H9 (cell line): ENCODE data around the gene HLA-DOB. TPM values are rescaled to one million over a fixed set of nuclear protein-coding genes. Genes with fewer than 3 reads are reported as not detected.

Experiments
- DNase-seq: peaks from one replicate; pipeline ENCODE4 v3.0.0-alpha.2; 2017
- H2AFZ ChIP-seq: one replicate; pipeline ENCODE4 v1.6.1; 2013; ENCODE audit warnings: mild to moderate bottlenecking, low read length, control low read depth, moderate library complexity
- H2AK5ac ChIP-seq: 2 replicates; pipeline ENCODE4 v1.6.1; 2013; ENCODE audit warnings: low read length, control low read depth, mixed read lengths; ENCODE audit not compliant: insufficient read length
- H2BK120ac ChIP-seq: one replicate; pipeline ENCODE4 v1.6.1; 2013; ENCODE audit warnings: low read depth, mild to moderate bottlenecking, low read length, control low read depth, inconsistent platforms; ENCODE audit not compliant: poor library complexity, severe bottlenecking
- H2BK12ac ChIP-seq: 2 replicates; pipeline ENCODE4 v1.6.1; 2013; ENCODE audit warnings: low read length, control low read depth, mixed read lengths, low read depth; ENCODE audit not compliant: insufficient read length
- H2BK15ac ChIP-seq: 2 replicates; pipeline ENCODE4 v1.6.1; 2013; ENCODE audit warnings: low read depth, low read length, control low read depth
- H2BK20ac ChIP-seq: one replicate; pipeline ENCODE4 v1.6.1; 2013; ENCODE audit warnings: low read depth, mild to moderate bottlenecking, low read length, control low read depth, inconsistent platforms; ENCODE audit not compliant: poor library complexity, severe bottlenecking
- H2BK5ac ChIP-seq: 2 replicates; pipeline ENCODE4 v1.6.1; 2013; ENCODE audit warnings: low read length, control low read depth, mixed read lengths; ENCODE audit not compliant: insufficient read length
- H3K14ac ChIP-seq: 2 replicates; pipeline ENCODE4 v1.6.1; 2013; ENCODE audit warnings: low read length, control low read depth; ENCODE audit not compliant: insufficient read depth
- H3K18ac ChIP-seq: 2 replicates; pipeline ENCODE4 v1.6.1; 2013; ENCODE audit warnings: low read depth, mild to moderate bottlenecking, mixed read lengths, low read length, control low read depth; ENCODE audit not compliant: insufficient read length
- H3K23ac ChIP-seq: 2 replicates; pipeline ENCODE4 v1.6.1; 2013; ENCODE audit warnings: low read length, control low read depth, mixed read lengths, low read depth; ENCODE audit not compliant: insufficient read length
- H3K23me2 ChIP-seq: 2 replicates; pipeline ENCODE4 v1.6.1; 2013; ENCODE audit warnings: low read depth, mild to moderate bottlenecking, mixed read lengths, low read length, control low read depth; ENCODE audit not compliant: insufficient read length, poor library complexity, severe bottlenecking
- H3K27ac ChIP-seq: 2 replicates; pipeline ENCODE4 v1.5.1; 2013; ENCODE audit warnings: low read length, control low read depth, mixed read lengths, low read depth; ENCODE audit not compliant: insufficient read length
- H3K27me3 ChIP-seq: 2 replicates; pipeline ENCODE4 v1.6.1; 2013; ENCODE audit warnings: low read length, control low read depth, inconsistent platforms; ENCODE audit not compliant: insufficient read depth
- H3K4ac ChIP-seq: 2 replicates; pipeline ENCODE4 v1.6.1; 2013; ENCODE audit warnings: low read depth, mild to moderate bottlenecking, control low read depth, inconsistent platforms, low read length, moderate library complexity
- H3K4me1 ChIP-seq: 2 replicates; pipeline ENCODE4 v1.6.1; 2013; ENCODE audit warnings: low read length, control low read depth, inconsistent platforms; ENCODE audit not compliant: insufficient read depth
- H3K4me2 ChIP-seq: 2 replicates; pipeline ENCODE4 v1.6.1; 2013; ENCODE audit warnings: low read length, control low read depth, mixed read lengths; ENCODE audit not compliant: insufficient read length, insufficient read depth
- H3K56ac ChIP-seq: 2 replicates; pipeline ENCODE4 v1.6.1; 2013; ENCODE audit warnings: low read depth, mild to moderate bottlenecking, mixed read lengths, low read length, control low read depth; ENCODE audit not compliant: insufficient read length
- H3K79me1 ChIP-seq: 2 replicates; pipeline ENCODE4 v1.6.1; 2013; ENCODE audit warnings: low read depth, mild to moderate bottlenecking, moderate library complexity, low read length, control low read depth, inconsistent platforms; ENCODE audit not compliant: insufficient read depth, poor library complexity, severe bottlenecking
- H3K79me2 ChIP-seq: 2 replicates; pipeline ENCODE4 v1.6.1; 2013; ENCODE audit warnings: low read length, control low read depth, inconsistent platforms; ENCODE audit not compliant: insufficient read depth
- H3K9ac ChIP-seq: 2 replicates; pipeline ENCODE4 v1.6.1; 2013; ENCODE audit warnings: low read length, control low read depth, mixed read lengths; ENCODE audit not compliant: insufficient read length; ENCODE audit errors: extremely low read depth
- H3K9me3 ChIP-seq: one replicate; pipeline ENCODE4 v1.6.1; 2013; ENCODE audit warnings: low read depth, low read length, inconsistent platforms; ENCODE audit not compliant: control insufficient read depth
- H3T11ph ChIP-seq: one replicate; pipeline ENCODE4 v1.6.1; 2013; ENCODE audit warnings: mild to moderate bottlenecking, low read length, control low read depth, inconsistent platforms
- H4K20me1 ChIP-seq: one replicate; pipeline ENCODE4 v1.6.1; 2013; ENCODE audit not compliant: control insufficient read depth, insufficient read length, insufficient read depth
- H4K5ac ChIP-seq: 2 replicates; pipeline ENCODE4 v1.6.1; 2013; ENCODE audit warnings: low read depth, mild to moderate bottlenecking, mixed read lengths, low read length, control low read depth; ENCODE audit not compliant: insufficient read length
- H4K8ac ChIP-seq: replicated peaks from 2 replicates; pipeline ENCODE4 v1.6.1; 2013; ENCODE audit warnings: low read length, control low read depth, mixed read lengths, low read depth; ENCODE audit not compliant: insufficient read length
- H4K91ac ChIP-seq: 2 replicates; pipeline ENCODE4 v1.6.1; 2013; ENCODE audit warnings: low read depth, mild to moderate bottlenecking, moderate library complexity, mixed read lengths, low read length, control low read depth; ENCODE audit not compliant: insufficient read length
- H3K27ac Mint-ChIP-seq, 3 experiments: 2 replicates in 2 of 3; 3 replicates in 1 of 3; pipeline ENCODE4 v1.8.0; 2020 to 2021; ENCODE audit warnings: mixed read lengths in 3 of 3, mild to moderate bottlenecking in 1 of 3, moderate library complexity in 1 of 3
- H3K27me3 Mint-ChIP-seq: 2 replicates; pipeline ENCODE4 v1.8.0; 2021; ENCODE audit warnings: low read depth, mild to moderate bottlenecking, moderate library complexity, mixed read lengths
- H3K36me3 Mint-ChIP-seq, 3 experiments: 2 replicates in 2 of 3; 3 replicates in 1 of 3; pipeline ENCODE4 v1.8.0; 2020 to 2021; ENCODE audit warnings: low read depth in 3 of 3, mixed read lengths in 3 of 3; ENCODE audit not compliant: insufficient read depth in 1 of 3
- H3K4me1 Mint-ChIP-seq, 2 experiments: 2 replicates each; pipeline ENCODE4 v1.8.0; 2020; ENCODE audit warnings: mixed read lengths in 2 of 2
- H3K4me3 Mint-ChIP-seq, 2 experiments: 2 replicates in 1 of 2; 3 replicates in 1 of 2; pipeline ENCODE4 v1.8.0; 2020 to 2021; ENCODE audit warnings: mild to moderate bottlenecking in 2 of 2, mixed read lengths in 2 of 2, moderate library complexity in 1 of 2
- H3K9me3 Mint-ChIP-seq, 2 experiments: 2 replicates in 1 of 2; 3 replicates in 1 of 2; pipeline ENCODE4 v1.8.0; 2020; ENCODE audit warnings: mild to moderate bottlenecking in 2 of 2, mixed read lengths in 2 of 2, moderate library complexity in 1 of 2
- CTCF ChIP-seq: fragments of 200-600 bp; sonication (generic); conservative IDR thresholded peaks from 3 replicates; pipeline ENCODE4 v1.8.0; 2021; ENCODE audit warnings: antibody characterized with exemption, mild to moderate bottlenecking
- WGBS: extraction: QIAGEN DNeasy Blood & Tissue Kit; methylation state at CpG from one replicate; pipeline ENCODE4 v1.1.7; 2013; ENCODE audit warnings: missing lambda C conversion rate, low lambda C conversion rate, mixed read lengths; ENCODE audit not compliant: insufficient read length; ENCODE audit errors: extremely low coverage; 5-methylcytosine and 5-hydroxymethylcytosine counted together
- total RNA-seq: library from RNA; stranded (reverse); gene quantifications from 2 replicates; pipeline ENCODE4 v1.2.1, GENCODE V29; 2021

The HLA-DOB gene
- total RNA-seq, 1 experiment from 2014 or later, result 0.20 TPM

GRCh38 chr6:32772656-32773055, 44.1 kb downstream of the HLA-DOB start:
- Histone ChIP-seq H3K23ac (no peak overlapping the region), H2BK5ac (no peak overlapping the region), H3K79me2 (no peaks in the 10 kb centered on the region), H3K9me3 (no peaks in the 10 kb centered on the region), H3K9ac (no peak overlapping the region), H2BK120ac (no peak overlapping the region), H2BK15ac (no peak overlapping the region), H4K8ac (no peak overlapping the region), H4K5ac (no peak overlapping the region), H3K56ac (no peak overlapping the region), H3K27me3 (no peaks in the 10 kb centered on the region), H3K14ac (no peak overlapping the region), H3K18ac (no peak overlapping the region), H2BK12ac (no peak overlapping the region), H4K20me1 (no peaks in the 10 kb centered on the region), H3K23me2 (no peaks in the 10 kb centered on the region), H3T11ph (no peak overlapping the region), H2BK20ac (no peak overlapping the region), H2AFZ (no peak overlapping the region), H4K91ac (no peak overlapping the region), H3K4me1 (no peaks in the 10 kb centered on the region), H3K4ac (no peak overlapping the region), H2AK5ac (no peak overlapping the region), H3K27ac (no peak overlapping the region), H3K79me1 (no peaks in the 10 kb centered on the region), H3K4me2 (no peak overlapping the region)
- Mint-ChIP-seq H3K36me3 (peaks cover 0 to 4% (median 4%) of the 10 kb centered on the region in 3 experiments; a peak in 1 of 7 replicates), H3K4me1 (peaks cover 8 to 12% of the 10 kb centered on the region in 2 experiments), H3K27ac (no peak overlapping the region), H3K9me3 (peaks cover 4 to 11% of the 10 kb centered on the region in 2 experiments; a peak in 3 of 5 replicates), H3K27me3 (no peaks in the 10 kb centered on the region; the same call in 1 of the 2 replicates), H3K4me3 (no peak overlapping the region)
- TF ChIP-seq CTCF, result no peak
- no CpG with 5 or more reads among the region's 1 CpG for WGBS
- no peak for DNase-seq
